CD4-positive, alpha-beta T cell treated with Interleukin-4 for 1 hour (primary cell): ENCODE results near the gene TRAF5.
"Not testable (repeated sequence)": the region's sequence is repeated elsewhere in the genome, so short reads cannot be mapped to it uniquely, and the experiment has no call there.

Experiments used
- DNase-seq, 2 donors: peaks; one replicate each; pipeline ENCODE4 v3.0.0-alpha.2; 2020 to 2022

Gene TRAF5, protein sequence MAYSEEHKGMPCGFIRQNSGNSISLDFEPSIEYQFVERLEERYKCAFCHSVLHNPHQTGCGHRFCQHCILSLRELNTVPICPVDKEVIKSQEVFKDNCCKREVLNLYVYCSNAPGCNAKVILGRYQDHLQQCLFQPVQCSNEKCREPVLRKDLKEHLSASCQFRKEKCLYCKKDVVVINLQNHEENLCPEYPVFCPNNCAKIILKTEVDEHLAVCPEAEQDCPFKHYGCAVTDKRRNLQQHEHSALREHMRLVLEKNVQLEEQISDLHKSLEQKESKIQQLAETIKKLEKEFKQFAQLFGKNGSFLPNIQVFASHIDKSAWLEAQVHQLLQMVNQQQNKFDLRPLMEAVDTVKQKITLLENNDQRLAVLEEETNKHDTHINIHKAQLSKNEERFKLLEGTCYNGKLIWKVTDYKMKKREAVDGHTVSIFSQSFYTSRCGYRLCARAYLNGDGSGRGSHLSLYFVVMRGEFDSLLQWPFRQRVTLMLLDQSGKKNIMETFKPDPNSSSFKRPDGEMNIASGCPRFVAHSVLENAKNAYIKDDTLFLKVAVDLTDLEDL

DNA sequence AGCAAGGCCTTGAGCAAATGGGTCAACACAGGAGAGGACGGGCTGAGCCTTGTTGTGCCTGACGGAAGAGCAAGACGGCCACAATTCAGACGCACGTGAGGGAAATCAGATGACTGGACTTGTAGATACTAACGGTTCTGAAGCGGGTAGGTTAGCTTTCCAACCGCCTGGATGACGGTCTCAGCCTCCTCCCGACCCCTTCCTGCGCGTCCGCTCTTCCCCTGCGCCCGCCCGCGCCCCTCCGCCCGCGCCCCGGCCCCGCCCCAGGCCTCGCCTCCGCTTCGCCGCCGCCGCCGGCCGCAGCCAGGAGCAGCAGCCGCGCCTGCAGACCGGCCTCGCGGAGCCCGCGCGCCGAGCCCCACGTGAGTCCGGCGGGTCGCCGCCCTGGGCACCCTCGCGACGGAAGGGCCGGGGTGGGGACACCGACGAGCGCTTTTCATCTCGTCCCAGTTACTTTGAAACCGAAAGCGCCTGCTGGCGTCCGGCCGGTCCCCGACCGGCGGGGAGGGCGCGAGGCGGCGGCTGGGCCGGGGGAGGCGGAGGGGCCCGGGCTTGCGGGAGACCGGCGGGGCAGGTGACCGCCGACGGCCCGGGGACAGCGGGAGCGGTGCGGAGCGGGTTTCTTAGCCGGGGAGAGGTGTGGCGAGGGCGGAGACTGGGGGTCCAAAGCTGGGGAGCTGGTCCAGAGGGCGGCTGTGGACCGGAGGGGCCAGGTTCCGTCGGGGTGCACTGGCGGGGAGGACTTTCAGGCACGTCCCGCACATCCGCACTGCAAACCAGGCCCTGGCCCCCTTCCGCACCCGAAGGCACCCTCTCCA, at the start of gene TRAF5:
TSS of gene TRAF5 (plus strand) at position 306 of the 818 bp plus-strand sequence. CDS start 26,407 bp downstream, outside the sequence.
- peak; percentile 34 to 54 for DNase-seq

DNA sequence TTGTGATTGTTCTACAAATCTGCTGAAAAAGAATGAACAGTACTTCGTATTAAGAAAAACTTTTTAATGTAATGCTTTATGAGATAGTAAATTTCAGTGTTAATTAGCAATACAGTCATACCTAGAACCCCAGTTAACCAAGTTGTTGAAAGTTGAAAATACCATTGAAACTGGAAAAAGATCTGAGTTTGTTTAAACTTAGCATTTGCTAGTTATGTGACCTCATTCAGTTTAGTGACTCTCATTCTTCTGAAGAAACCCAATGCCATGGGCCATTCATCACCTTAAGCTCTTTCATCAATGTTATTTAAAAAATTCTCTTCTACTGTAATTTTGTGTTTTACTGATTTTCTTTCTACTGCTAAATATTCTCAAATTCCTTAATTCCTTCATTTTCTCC, 47.3 kb upstream of the TRAF5 start:
- no peak for DNase-seq

DNA sequence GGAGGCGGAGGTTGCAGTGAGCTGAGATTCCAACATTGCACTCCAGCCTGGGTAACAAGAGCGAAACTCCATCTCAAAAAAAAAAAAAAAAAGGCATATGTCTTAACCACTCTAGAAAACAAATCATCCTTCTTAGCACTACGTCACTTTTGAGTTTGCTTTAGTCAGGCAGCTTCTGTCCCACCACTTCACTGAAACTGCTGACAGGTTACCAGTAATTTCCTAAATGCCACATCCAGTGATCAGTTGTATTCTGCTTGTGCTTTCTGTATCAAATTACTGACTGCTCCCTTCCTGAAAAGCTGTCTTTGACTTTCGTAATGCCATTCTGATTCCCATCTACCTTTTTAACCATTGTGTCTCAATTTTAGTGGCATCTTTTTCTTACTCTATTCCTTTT, 45.7 kb upstream of the TRAF5 start:
- no peak for DNase-seq

DNA sequence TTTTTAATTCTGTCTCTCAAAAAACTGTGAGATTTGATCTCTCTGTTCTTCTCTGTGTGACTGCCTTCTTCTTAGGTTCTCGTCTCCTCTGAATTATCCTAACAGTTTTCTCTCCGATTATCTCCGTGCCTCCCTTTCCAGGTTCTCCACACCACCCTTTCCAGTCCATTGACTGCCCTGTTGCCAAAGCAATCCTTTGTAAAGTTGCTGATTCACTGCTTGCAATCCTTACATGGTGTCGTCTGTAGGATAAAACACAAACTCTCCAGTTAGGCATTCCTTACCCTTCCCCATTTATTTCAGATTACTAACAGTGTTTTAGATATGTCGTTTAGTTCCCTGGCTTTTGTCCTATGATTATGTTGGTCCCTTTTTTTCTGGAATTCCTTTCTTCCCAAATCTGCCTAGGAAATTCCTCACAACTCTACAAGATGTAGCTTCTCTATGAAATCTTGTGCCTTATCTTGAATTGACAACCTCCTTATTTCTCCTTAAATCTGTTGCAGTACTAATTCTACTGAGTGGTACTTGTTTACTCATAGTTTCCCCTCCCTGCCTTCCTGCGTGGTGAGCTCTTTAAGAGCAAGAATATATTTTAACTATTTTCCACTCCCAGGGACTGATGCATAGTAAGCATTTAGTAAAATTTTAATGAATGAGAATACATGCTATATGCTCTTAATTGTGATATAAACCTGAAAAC, 45.2 kb upstream of the TRAF5 start:
- DNase-seq, result no peak

DNA sequence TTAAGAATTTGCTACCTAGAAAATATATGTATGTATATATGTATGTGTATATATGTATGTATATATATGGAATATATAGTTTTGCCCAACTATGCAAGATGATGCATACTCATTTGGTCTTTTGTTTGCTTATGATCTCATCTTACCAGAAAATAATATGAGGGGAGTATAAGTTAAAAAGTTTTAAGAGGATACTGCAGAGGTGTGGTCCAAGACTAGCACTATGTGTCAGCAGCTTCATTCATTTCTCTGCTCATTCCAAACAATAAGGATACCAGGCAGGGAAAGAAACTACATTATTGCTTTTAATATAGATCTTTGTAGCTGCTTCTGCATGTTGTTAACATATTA, 44.6 kb upstream of the TRAF5 start:
- DNase-seq, result no peak

DNA sequence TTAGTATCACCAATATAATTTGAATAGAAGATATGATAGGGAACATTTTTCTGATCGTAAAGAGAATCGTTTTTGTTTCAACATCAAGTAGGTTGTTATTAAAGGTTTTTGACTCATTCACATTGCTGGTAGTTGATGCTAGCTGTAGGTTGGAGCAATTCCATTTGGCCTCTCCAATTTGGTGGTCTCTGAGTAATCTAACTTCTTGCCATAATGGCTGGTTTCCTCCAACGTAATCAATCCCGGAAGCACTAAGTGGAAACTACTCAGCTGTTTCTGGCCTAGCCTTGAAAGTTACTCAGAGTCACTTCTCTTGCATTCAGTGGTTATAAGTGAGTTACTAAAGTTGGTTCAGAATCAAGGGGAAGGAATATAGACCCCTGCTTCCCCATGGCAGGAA, 41.4 kb upstream of the TRAF5 start:
- DNase-seq, result no peak

DNA sequence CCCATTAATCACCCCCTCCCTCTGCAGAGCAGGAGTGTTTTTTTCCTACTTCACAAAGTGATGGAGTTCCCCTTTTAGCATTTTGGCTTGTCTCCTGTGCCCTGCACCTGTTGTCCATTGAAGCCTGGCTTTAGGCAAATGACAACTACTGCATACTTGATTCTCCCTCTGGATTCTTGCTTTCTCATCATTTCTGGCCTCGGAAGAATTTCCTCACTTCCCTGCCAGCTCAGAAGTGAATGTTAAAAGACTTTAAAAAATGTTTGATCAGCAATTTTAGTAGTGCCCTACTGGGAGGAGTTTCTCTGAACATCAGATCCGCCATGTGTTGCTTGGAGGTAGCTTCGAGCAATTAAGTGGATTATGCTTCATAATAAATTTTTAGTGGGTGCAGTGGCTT, 39.4 kb upstream of the TRAF5 start:
- no peak for DNase-seq

DNA sequence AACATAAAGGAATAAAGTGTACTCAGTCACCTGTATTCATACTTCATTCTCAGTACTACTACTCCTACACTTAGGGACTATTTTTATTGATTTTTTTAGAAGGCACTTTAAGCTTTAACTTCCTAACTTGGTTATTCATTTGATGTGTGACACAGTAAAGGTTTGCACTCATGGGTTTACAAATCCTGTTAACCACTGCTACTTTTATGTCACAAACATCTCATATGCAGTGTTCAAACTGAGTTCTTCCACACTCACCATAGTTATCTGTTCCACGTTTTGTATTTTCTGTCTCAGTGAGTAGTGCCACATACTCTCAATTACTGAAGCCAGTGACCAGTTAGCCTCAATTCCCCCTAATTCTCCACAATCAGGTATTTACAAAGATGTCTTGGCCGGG, 34.2 kb upstream of the TRAF5 start:
- no peak for DNase-seq

DNA sequence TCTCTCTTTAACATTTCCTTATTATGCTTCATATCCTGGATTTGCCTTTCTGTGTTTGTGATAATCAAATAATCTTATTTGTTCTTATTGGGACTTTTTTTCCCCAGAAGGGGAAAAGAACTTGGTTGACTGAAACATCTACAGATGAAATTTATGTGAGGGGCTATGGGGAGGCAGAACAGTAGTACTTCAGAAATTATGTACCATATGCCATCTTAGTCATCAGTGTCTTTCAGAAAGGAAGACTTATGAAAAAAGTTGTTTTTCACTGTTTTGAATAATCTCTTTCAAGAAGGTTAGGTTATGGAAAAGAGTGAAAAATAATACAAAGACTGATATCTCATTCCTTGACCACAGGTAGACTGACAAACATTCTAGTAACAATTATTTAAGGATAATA, 30.2 kb upstream of the TRAF5 start:
- no peak for DNase-seq

DNA sequence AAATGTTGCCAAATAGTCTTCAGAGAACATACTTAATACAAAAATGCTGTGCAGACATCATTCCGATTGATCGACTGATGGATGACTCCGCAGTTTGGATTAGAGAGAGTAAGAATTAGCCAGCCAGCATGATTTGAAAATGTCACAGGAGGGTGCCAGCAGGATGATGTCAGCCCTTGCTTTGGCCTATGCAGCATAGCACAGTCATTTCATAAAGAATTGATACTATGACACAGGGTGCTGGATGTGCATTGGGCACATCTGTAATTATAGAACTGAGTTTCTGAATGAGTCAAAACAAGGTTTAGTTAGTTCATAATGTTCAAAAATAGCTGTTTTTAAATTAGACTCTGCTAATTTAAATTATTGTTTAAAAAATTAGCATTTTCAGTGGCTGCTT, 21.6 kb upstream of the TRAF5 start:
- no peak for DNase-seq

DNA sequence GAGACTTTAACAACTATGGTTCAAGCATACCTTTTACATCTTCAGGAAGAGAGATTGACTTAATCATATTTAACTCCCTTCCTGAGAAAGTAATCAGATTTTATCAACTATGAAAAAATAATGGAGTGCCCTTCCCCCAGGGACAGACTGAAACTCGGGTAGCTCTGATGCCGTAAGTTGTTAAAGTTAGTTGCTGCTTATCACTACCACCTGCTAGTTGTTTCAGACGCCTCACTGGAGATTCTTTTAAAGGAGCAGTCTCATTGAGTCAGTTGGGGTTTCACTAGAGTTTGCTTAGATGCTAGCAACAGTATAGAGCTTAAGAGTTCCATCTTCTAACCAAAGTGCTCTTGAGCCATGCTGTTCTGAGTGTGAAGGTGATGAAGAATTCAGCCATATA, 17.0 kb upstream of the TRAF5 start:
- no peak for DNase-seq

DNA sequence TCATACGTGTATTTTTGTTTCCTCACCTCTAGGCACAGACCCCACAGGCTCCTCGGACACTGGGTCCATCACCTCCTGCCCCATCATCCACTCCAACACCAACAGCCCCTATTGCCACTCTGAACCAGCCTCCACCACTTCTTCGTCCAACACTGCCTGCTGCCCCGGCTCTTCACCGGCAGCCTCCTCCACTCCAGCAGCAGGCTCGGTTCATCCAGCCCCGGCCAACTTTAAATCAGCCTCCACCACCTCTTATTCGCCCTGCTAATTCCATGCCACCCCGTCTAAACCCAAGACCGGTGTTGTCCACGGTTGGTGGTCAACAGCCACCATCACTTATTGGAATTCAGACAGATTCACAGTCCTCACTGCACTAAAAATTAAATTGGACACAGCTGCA, 13.2 kb upstream of the TRAF5 start:
- no peak for DNase-seq

DNA sequence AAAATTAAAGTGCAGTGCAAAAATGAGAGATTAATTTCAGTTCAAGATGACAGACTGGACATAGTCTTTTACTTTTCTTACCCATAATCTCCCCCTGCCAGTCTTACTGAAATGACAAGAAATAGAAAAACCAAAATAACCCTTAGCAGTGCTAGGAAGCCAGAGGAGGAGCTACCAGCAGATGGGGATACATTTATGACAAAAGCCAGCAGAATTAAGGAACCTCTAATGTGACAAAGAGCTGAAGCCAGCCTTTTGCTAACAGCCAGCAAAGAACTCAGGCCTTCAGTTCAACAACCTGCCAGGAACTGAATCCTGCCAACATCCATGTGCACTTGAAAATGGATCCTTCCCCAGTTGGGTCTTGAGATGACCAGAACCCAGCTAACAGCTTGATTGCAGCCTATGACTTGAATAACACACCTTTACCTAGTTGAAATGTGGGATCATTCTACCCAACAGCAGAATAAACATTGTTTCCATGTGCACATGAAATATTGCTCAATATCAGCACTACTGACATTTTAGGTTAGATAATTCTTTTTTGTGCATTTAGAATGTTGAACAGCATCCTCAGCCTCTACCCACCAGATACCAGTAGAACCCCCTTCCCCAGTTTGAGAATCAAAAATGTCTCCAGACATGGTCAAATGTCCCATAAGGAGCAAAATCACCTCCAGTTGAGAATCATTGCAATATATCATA, 7.9 kb upstream of the TRAF5 start:
- no peak for DNase-seq

DNA sequence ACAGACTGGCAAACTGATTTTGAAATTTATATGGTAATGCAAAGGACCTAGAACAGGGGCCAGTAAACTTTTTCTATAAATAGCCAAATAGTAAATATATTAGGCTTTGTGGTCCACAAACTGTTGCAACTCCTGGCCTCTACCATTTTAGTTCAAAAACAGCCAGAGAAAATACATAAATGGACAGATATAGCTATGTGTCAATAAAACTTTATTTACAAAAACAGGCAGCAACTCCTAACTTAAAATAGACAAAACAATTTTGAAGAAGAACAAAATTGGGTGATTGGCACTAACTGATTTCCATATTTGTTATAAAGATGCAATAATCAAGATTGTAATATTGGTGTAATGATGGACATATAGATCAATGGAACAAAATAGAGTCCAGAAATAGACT, 6.7 kb upstream of the TRAF5 start:
- no peak for DNase-seq

DNA sequence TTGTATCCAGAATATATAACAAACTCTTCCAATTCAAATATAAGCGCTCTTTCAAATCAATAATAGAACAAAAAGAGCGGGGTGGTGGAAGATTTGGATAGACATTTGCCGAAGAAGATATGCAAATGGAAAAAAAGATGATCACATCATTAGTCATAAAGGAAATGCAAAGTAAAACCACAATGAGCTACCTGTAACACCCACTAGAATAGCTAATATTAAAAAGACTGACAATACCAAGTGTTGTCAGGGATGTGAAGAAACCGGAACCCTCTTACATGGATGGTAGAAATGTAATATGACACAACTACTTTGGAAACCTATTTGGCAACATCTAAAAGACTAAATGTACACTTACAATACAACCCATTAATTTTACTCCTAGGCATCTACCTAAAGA, 5.7 kb upstream of the TRAF5 start:
- DNase-seq, result no peak

DNA sequence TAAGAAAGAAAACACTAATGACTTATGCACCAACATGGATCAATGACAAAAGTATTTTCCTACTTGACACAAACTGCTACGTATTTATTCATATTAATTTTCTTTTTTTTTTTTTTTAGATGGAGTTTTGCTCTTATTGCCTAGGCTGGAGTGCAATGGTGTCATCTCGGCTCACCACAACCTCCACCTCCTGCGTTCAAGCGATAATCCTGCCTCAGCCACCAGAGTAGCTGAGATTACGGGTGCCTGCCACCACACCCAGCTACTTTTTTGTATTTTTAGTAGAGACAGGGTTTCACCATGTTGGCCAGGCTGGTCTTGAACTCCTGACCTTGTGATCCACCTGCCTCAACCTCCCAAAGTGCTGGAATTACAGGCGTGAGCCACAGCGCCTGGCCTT, 5.0 kb upstream of the TRAF5 start:
- not testable (repeated sequence) for DNase-seq

DNA sequence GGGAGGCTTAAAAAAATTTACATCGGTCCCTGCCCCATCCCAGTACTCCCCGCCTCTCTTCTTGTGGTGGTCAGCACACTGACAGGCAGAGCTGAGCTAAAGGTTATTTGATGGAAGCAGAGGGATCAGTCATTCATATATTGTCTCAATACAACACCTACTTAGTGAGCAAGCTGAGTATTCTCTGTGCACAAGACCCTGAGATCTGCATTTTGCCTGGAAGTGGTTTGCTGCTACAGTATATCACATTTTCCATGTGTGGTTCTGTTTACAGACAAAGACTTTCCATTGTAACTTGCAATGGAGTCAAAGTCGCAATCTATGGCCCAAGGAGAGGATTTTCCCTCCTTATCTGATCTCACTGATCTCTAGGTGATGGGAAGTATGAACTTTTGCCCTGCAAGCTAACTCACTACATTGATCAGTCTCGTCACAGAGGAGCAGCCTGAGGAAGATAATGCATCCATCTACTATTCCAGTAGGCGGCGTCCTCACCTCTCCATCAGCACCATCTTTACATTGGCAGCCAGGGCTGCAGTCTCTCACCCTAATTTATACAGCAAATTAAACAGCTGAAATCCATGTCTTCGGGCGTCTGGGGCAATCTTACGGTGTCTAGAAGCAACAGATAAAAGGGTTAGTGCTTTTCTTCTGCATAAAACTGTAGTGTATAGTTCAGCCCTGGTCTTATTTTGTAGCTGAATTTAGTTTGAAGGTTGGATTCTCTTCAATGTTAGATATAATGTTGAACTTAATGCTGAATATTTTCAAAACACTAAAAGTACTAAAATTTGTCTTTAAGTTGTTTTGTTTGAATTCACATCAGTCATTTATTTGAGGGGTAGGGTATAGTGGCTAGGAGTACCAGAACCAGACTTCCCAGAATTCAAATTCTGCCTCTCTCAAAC, 3.2 kb upstream of the TRAF5 start:
- DNase-seq, result peak; percentile 76 to 78

DNA sequence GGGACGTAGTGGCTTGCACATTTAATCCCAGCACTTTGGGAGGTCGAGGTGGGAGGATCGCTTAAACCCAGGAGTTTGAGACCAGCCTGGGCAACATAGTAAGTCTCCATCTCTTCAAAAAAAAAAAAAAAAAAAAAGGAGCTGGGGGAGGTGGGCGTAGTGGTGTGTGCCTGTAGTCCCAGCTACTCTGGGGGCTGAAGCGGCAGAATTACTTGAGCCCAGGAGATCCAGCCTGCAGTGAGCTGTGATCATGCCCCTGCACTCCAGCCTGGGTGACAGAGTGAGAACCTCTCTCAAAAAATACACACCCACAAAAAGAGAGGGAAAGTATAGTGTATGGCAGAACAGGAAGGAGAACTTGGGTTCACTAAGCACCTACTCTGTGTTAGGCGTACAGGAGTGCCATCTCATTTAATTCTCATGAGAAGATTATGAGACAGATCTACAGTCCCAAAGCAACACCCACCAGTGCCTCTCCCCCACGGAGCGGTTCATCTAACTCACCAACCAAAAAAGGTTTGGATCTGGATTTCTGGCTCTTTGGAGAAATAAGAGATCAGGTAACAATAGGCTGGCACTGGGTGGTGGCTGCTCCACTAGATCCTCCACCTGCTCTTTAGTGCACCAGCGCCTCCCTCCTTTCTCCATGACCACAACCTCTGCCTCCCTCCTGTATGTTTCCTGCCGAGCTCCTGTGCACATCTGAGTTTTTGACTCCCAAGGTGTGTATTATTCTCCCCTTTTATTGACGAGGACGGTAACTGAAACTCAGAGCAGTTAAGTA, 1.4 kb upstream of the TRAF5 start:
- no peak for DNase-seq

DNA sequence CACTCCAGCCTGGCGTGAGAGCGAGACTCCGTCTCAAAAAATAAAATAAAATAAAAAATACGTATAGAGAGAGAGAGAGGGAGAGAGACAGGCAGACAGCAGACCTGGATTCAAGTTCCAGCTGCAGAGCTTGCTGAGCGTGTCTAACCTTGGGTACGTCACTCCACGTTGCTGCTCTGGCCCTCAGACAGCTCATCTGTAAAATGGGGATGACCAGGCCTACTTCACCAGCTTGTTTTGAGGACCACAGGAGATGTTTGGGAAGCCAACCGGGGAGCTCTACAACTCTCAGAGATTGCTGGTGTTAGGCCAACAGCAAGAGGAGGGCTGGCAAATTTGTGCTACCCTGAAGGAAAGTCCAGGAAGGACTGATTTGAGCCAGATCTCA, 499 bp upstream of the TRAF5 start:
- DNase-seq, result no peak

DNA sequence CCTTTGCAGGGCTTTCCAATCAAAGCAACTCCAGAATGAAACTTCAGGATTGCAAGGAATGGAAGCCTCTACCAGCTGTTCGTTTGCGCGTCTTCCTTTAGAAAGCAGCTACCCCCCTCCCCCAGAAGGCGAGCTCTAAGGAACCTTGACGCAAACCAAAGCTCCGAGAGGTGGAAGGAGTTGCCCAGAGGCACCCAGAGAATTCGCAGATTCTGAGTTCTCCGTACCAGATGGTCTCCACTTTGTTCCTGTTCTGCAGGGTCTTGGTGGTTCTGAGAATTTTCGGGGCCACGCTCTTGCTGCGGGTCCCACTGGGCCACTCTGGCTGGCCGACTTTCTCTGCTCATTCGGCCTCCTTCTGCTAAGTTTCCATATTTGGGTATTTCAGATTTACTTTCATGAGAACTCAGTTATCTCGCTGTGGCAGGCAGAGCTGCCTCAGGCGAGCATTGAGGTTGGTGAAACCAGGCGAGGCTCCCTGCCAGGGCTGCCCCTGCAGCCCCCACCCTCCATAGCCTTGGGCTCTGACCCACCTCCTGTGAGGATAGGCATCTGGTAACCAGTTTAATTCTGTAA, 801 bp downstream of the TRAF5 start:
- DNase-seq, result peak; percentile 34 to 40
